ENCODE data around the gene TCP11. TPM values are rescaled to one million over a fixed set of nuclear protein-coding genes. Genes with fewer than 3 reads are reported as not detected.

The TCP11 gene
- not detected in 2 replicates for total RNA-seq

GRCh38 chr6:35141007-35141655 lies at the start of gene TCP11:
TCP11 (minus strand) TSS chr6:35141339; CDS start chr6:35140870, 469 bp downstream.

Other genes with a start within 250 kb of the TCP11 start
- gene SCUBE3, start 72.6 kb upstream of the TCP11 start, total RNA-seq: 0.65 and 3.0 TPM in 2 replicates
- gene ZNF76, start 118.4 kb upstream of the TCP11 start, total RNA-seq: 17.3 and 31.0 TPM in 2 replicates
- 0.32 and 1.4 TPM in 2 replicates for gene DEF6, start 156.5 kb upstream of the TCP11 start, total RNA-seq
- gene PPARD, start 201.2 kb upstream of the TCP11 start, total RNA-seq: 3.6 and 17.9 TPM in 2 replicates

Measured in bladder microvascular endothelial cell (primary cell).